ENCODE data around the gene AR.

Gene AR

GRCh38 chrX:67732864-67733263, 189.0 kb downstream of the AR start:
- DNase-seq, result no peak

- DNase-seq, result no peak
Observed at GRCh38 chrX:67734111-67734753, 190.4 kb downstream of the AR start.

GRCh38 chrX:67749536-67749935, 205.7 kb downstream of the AR start:
- DNase-seq, result no peak

- DNase-seq, result no peak
Observed at GRCh38 chrX:67750694-67751093, 206.9 kb downstream of the AR start.

DNA sequence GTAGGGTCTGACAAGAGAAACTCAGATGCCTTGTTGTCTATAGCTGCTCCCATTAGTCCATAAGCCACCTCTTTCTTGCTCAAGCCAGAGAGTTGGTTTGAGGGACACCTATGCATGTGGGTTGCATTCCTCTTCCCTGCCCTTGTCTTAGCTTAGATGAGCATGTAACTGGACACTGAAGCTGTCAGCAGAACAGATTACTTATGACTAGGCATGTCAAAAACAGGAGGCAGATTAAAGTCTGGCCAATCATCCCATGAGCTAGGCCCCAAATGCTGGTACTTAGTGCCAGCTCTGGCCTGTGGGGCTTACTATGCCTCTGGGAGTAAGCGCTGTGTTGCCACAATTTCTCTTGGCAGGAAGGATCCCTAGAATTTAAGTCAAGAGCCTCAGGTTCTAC, 215.2 kb downstream of the AR start:
- DNase-seq, result no peak

DNA sequence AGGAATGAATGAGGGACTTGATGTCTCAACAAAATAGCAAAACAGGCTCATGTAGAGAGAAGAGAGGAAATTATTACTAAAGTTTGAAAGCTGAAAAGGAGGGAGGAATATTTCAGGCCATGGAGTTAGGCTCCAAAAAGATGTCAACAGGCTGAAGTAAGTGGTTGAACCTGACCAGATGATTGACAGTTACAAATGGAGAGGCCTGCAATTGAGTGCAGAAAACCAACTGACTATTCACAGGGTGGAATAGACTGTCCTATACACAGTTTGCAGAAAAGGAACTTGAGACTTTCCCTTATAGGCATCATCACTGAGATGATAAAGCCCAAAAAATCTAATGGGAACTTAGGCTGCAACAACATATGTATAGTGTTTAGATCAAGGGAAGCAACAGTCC, 233.3 kb downstream of the AR start:
- no peak for DNase-seq

- no peak for DNase-seq
Observed at GRCh38 chrX:67779099-67779498, 235.3 kb downstream of the AR start.

Data from retina (tissue), 1 donor.